NCI-H2029 (cell line): ENCODE data around the gene TESK1.

Source experiments
- DNase-seq: peaks from one replicate; lab custom pipeline; 2025; lab: John Stamatoyannopoulos, UW

TESK1 gene

GRCh38 chr9:35646533-35647265 is 41.6 kb downstream of the TESK1 start:
- peak; percentile 67 for DNase-seq

GRCh38 chr9:35649431-35650340 is 44.6 kb downstream of the TESK1 start:
- no peak for DNase-seq

GRCh38 chr9:35650341-35651158 is 45.5 kb downstream of the TESK1 start, which contains the start of gene SIT1:
TSS of gene SIT1 (minus strand) at chr9:35650931. CDS start at chr9:35650853, 78 bp downstream.
- no peak for DNase-seq

GRCh38 chr9:35651956-35652828 is 47.1 kb downstream of the TESK1 start:
- no peak for DNase-seq

GRCh38 chr9:35652829-35653209 is 47.8 kb downstream of the TESK1 start:
- no peak for DNase-seq

GRCh38 chr9:35653611-35654010 is 48.5 kb downstream of the TESK1 start:
- no peak for DNase-seq

- no peak for DNase-seq
Observed at GRCh38 chr9:35656348-35656747, 51.3 kb downstream of the TESK1 start.

- DNase-seq, result peak; percentile 53
Observed at GRCh38 chr9:35656831-35657545, 51.9 kb downstream of the TESK1 start.

- DNase-seq, result peak; percentile 99
Observed at GRCh38 chr9:35657546-35658136, 52.6 kb downstream of the TESK1 start, which contains the start of gene RMRP. TSS of gene RMRP (minus strand) at chr9:35658019.

- DNase-seq, result peak; percentile 64
Observed at GRCh38 chr9:35658137-35658967, 53.3 kb downstream of the TESK1 start, which contains the start of gene CCDC107. TSS of gene CCDC107 (plus strand) at chr9:35658292. CDS start at chr9:35658380, 88 bp downstream.

GRCh38 chr9:35658968-35659220 is 53.8 kb downstream of the TESK1 start:
- DNase-seq, result no peak

GRCh38 chr9:35659340-35659739 is 54.3 kb downstream of the TESK1 start:
- DNase-seq, result no peak
